Liver (tissue), 3 donors: ENCODE results near the gene HUWE1.

ENCODE experiments used
- FOXA1 ChIP-seq: IDR thresholded peaks from 2 replicates; pipeline ENCODE4 v1.6.1; 2016; ENCODE audit warnings: antibody characterized with exemption
- FOXA2 ChIP-seq: IDR thresholded peaks from 2 replicates; pipeline ENCODE4 v1.6.1; 2016; ENCODE audit warnings: antibody characterized with exemption
- JUND ChIP-seq, 2 donors: IDR thresholded peaks; 2 replicates each; pipeline ENCODE4 v1.6.1; 2016; ENCODE audit warnings: antibody characterized with exemption in 2 of 2
- NR2F2 ChIP-seq: IDR thresholded peaks from 2 replicates; pipeline ENCODE4 v1.6.1; 2016; ENCODE audit warnings: antibody characterized with exemption
- RXRA ChIP-seq, 2 donors: IDR thresholded peaks; 2 replicates each; pipeline ENCODE4 v1.6.1; 2017 to 2018; ENCODE audit warnings: antibody characterized with exemption in 2 of 2, mild to moderate bottlenecking in 1 of 2
- YY1 ChIP-seq: IDR thresholded peaks from 2 replicates; pipeline ENCODE4 v1.6.1; 2016; ENCODE audit warnings: antibody characterized with exemption, mild to moderate bottlenecking
- TF ChIP-seq, protein P1 (sequence below): IDR thresholded peaks from 2 replicates; pipeline ENCODE4 v1.6.1; 2016; ENCODE audit warnings: antibody characterized with exemption
- TF ChIP-seq, protein P2 (sequence below): fragments of 150-350 bp; IDR thresholded peaks from 2 replicates; pipeline ENCODE4 v1.5.1; 2017; ENCODE audit warnings: improper control_type of control experiment, low read depth, low read length; ENCODE audit not compliant: missing input control
- TF ChIP-seq, protein P3 (sequence below): IDR thresholded peaks from 2 replicates; pipeline ENCODE4 v1.6.1; 2016; ENCODE audit warnings: antibody characterized with exemption, mild to moderate bottlenecking
- TF ChIP-seq, protein P4 (sequence below): IDR thresholded peaks from 2 replicates; pipeline ENCODE4 v1.6.1; 2016; ENCODE audit warnings: antibody characterized with exemption
- TF ChIP-seq, protein P5 (sequence below): IDR thresholded peaks from 2 replicates; pipeline ENCODE4 v1.6.1; 2016; ENCODE audit warnings: antibody characterized with exemption
- donor health status: healthy.
- donor health status: healthy.

DNA sequence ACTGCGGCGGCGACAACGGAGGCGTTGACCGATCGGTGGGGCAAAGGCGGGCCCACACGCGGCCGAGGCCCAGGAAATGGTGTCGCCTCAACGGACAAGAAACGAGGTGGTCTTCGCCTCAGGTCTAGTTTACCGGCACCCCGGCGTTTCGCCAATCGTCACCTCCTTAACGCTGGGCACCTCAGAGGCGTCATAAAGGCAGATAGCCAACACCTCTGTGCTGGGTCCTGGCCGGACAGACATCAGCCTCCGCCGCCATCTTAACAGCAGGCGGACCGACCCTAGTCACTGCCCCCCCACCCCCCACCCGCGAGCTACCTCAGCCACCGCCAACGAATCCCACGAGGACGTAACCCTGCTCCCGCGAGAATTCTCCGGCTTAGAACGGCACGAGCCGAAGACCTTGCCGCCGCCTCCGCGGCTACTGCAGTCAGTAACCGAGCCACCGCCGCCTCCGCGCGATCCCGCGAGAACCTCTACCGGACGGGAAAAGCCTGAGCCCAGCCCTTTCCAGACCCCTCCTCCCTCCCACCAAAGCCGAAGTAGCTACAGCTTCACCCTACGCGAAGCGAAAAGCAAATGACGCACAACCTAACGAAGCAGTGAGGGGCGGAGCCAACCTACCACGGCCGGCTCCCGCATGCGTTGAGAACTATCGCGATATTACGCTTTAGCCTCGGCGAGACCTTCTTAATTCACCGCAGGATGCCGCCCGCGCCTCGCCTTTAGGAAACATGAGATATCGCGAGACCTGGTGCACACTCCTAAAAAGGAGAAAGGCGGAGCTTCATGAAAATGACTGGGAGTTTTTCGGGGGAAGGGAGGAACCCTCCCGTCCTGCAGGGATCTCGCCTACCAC is 2.7 kb downstream of the HUWE1 start:
- TF ChIP-seq, protein P1, sequence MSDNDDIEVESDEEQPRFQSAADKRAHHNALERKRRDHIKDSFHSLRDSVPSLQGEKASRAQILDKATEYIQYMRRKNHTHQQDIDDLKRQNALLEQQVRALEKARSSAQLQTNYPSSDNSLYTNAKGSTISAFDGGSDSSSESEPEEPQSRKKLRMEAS: peak; percentile 56
- TF ChIP-seq, protein P2, sequence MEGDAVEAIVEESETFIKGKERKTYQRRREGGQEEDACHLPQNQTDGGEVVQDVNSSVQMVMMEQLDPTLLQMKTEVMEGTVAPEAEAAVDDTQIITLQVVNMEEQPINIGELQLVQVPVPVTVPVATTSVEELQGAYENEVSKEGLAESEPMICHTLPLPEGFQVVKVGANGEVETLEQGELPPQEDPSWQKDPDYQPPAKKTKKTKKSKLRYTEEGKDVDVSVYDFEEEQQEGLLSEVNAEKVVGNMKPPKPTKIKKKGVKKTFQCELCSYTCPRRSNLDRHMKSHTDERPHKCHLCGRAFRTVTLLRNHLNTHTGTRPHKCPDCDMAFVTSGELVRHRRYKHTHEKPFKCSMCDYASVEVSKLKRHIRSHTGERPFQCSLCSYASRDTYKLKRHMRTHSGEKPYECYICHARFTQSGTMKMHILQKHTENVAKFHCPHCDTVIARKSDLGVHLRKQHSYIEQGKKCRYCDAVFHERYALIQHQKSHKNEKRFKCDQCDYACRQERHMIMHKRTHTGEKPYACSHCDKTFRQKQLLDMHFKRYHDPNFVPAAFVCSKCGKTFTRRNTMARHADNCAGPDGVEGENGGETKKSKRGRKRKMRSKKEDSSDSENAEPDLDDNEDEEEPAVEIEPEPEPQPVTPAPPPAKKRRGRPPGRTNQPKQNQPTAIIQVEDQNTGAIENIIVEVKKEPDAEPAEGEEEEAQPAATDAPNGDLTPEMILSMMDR: no peak
- TF ChIP-seq YY1: peak; percentile 91
- TF ChIP-seq FOXA1: no peak
- TF ChIP-seq, protein P3, sequence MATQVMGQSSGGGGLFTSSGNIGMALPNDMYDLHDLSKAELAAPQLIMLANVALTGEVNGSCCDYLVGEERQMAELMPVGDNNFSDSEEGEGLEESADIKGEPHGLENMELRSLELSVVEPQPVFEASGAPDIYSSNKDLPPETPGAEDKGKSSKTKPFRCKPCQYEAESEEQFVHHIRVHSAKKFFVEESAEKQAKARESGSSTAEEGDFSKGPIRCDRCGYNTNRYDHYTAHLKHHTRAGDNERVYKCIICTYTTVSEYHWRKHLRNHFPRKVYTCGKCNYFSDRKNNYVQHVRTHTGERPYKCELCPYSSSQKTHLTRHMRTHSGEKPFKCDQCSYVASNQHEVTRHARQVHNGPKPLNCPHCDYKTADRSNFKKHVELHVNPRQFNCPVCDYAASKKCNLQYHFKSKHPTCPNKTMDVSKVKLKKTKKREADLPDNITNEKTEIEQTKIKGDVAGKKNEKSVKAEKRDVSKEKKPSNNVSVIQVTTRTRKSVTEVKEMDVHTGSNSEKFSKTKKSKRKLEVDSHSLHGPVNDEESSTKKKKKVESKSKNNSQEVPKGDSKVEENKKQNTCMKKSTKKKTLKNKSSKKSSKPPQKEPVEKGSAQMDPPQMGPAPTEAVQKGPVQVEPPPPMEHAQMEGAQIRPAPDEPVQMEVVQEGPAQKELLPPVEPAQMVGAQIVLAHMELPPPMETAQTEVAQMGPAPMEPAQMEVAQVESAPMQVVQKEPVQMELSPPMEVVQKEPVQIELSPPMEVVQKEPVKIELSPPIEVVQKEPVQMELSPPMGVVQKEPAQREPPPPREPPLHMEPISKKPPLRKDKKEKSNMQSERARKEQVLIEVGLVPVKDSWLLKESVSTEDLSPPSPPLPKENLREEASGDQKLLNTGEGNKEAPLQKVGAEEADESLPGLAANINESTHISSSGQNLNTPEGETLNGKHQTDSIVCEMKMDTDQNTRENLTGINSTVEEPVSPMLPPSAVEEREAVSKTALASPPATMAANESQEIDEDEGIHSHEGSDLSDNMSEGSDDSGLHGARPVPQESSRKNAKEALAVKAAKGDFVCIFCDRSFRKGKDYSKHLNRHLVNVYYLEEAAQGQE: peak; percentile 29
- TF ChIP-seq NR2F2: no peak
- TF ChIP-seq JUND (IDR thresholded peaks at IDR 0.05): no peak
- TF ChIP-seq, protein P4, sequence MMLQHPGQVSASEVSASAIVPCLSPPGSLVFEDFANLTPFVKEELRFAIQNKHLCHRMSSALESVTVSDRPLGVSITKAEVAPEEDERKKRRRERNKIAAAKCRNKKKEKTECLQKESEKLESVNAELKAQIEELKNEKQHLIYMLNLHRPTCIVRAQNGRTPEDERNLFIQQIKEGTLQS: no peak
- TF ChIP-seq, protein P5, sequence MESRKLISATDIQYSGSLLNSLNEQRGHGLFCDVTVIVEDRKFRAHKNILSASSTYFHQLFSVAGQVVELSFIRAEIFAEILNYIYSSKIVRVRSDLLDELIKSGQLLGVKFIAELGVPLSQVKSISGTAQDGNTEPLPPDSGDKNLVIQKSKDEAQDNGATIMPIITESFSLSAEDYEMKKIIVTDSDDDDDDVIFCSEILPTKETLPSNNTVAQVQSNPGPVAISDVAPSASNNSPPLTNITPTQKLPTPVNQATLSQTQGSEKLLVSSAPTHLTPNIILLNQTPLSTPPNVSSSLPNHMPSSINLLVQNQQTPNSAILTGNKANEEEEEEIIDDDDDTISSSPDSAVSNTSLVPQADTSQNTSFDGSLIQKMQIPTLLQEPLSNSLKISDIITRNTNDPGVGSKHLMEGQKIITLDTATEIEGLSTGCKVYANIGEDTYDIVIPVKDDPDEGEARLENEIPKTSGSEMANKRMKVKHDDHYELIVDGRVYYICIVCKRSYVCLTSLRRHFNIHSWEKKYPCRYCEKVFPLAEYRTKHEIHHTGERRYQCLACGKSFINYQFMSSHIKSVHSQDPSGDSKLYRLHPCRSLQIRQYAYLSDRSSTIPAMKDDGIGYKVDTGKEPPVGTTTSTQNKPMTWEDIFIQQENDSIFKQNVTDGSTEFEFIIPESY: peak; percentile 100
- TF ChIP-seq FOXA2: no peak
- peak in 1 of 2 donors; percentile 13 for TF ChIP-seq RXRA (IDR thresholded peaks at IDR 0.05)
